ENCODE data around the gene CEMIP.

CEMIP gene

GRCh38 chr15:80766275-80766674 lies 12.9 kb upstream of the CEMIP start (continued):
- TF ChIP-seq, protein P1, sequence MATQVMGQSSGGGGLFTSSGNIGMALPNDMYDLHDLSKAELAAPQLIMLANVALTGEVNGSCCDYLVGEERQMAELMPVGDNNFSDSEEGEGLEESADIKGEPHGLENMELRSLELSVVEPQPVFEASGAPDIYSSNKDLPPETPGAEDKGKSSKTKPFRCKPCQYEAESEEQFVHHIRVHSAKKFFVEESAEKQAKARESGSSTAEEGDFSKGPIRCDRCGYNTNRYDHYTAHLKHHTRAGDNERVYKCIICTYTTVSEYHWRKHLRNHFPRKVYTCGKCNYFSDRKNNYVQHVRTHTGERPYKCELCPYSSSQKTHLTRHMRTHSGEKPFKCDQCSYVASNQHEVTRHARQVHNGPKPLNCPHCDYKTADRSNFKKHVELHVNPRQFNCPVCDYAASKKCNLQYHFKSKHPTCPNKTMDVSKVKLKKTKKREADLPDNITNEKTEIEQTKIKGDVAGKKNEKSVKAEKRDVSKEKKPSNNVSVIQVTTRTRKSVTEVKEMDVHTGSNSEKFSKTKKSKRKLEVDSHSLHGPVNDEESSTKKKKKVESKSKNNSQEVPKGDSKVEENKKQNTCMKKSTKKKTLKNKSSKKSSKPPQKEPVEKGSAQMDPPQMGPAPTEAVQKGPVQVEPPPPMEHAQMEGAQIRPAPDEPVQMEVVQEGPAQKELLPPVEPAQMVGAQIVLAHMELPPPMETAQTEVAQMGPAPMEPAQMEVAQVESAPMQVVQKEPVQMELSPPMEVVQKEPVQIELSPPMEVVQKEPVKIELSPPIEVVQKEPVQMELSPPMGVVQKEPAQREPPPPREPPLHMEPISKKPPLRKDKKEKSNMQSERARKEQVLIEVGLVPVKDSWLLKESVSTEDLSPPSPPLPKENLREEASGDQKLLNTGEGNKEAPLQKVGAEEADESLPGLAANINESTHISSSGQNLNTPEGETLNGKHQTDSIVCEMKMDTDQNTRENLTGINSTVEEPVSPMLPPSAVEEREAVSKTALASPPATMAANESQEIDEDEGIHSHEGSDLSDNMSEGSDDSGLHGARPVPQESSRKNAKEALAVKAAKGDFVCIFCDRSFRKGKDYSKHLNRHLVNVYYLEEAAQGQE (tag by site-specific recombination; IDR thresholded peaks at IDR 0.05): no peak
- TF ChIP-seq ZBTB6 (tag by site-specific recombination; IDR thresholded peaks at IDR 0.05) (no peak), ZNF324 (tag by site-specific recombination; IDR thresholded peaks at IDR 0.05) (no peak), ZNF449 (tag by site-specific recombination; IDR thresholded peaks at IDR 0.05) (no peak), TCF7L2 (IDR thresholded peaks at IDR 0.05; ENCODE audit: borderline replicate concordance, low read depth, low read length) (no peak), HOXA7 (CRISPR knock-in tag; IDR thresholded peaks at IDR 0.05; ENCODE audit: borderline replicate concordance) (no peak), ZNF521 (tag by site-specific recombination; IDR thresholded peaks at IDR 0.05) (no peak), ZNF280D (tag by site-specific recombination; IDR thresholded peaks at IDR 0.05) (no peak)

GRCh38 chr15:80768158-80768557 lies 11.0 kb upstream of the CEMIP start:
- Histone ChIP-seq H3K9me3 (ENCODE audit: control insufficient read depth, insufficient read depth, low read depth, low read length) (no peaks in the 10 kb centered on the region), H3K4me1 (ENCODE audit: control insufficient read depth, insufficient read depth, low read length) (peaks cover 5% of the 10 kb centered on the region; the same call in 1 of the 2 replicates), H3K27ac (ENCODE audit: extremely low read depth, low read depth, low read length) (no peak overlapping the region), H3K36me3 (ENCODE audit: control insufficient read depth in 2 of 2, insufficient read depth in 1 of 2, low read length in 2 of 2) (no peaks in the 10 kb centered on the region), H3K4me3 (ENCODE audit: low read depth, low read length) (no peak overlapping the region)
- ChIA-PET CTCF (interaction anchor here (0.5 to 3.0 kb wide), 4 partner anchors 9 to 201 kb away, joined by 3 to 20 read pairs (median 6); partner anchors contain the start of gene CEMIP), POLR2A (no interaction called here)
- TF ChIP-seq ZNF18 (tag by site-specific recombination; IDR thresholded peaks at IDR 0.05) (no peak), YY2 (tag by site-specific recombination; IDR thresholded peaks at IDR 0.05) (no peak), ZNF157 (tag by site-specific recombination; IDR thresholded peaks at IDR 0.05) (no peak), TCF7L2 (IDR thresholded peaks at IDR 0.05; ENCODE audit: borderline replicate concordance, low read depth, low read length) (no peak), TRIM28 (IDR thresholded peaks at IDR 0.05; ENCODE audit: borderline replicate concordance, low read length) (no peak), ZFP41 (tag by site-specific recombination; IDR thresholded peaks at IDR 0.05; ENCODE audit: borderline replicate concordance) (no peak), ZNF292 (tag by site-specific recombination; IDR thresholded peaks at IDR 0.05; ENCODE audit: borderline replicate concordance, low read depth) (no peak), ZNF341 (tag by site-specific recombination; IDR thresholded peaks at IDR 0.05; ENCODE audit: low read depth) (no peak), ZNF433 (tag by site-specific recombination; IDR thresholded peaks at IDR 0.05; ENCODE audit: low read depth) (no peak), AEBP2 (tag by site-specific recombination; IDR thresholded peaks at IDR 0.05; ENCODE audit: borderline replicate concordance) (no peak), ZNF37A (tag by site-specific recombination; IDR thresholded peaks at IDR 0.05) (no peak), ZNF426 (tag by site-specific recombination; IDR thresholded peaks at IDR 0.05) (no peak), ZNF791 (tag by site-specific recombination; IDR thresholded peaks at IDR 0.05) (no peak)
- TF ChIP-seq, protein P2, sequence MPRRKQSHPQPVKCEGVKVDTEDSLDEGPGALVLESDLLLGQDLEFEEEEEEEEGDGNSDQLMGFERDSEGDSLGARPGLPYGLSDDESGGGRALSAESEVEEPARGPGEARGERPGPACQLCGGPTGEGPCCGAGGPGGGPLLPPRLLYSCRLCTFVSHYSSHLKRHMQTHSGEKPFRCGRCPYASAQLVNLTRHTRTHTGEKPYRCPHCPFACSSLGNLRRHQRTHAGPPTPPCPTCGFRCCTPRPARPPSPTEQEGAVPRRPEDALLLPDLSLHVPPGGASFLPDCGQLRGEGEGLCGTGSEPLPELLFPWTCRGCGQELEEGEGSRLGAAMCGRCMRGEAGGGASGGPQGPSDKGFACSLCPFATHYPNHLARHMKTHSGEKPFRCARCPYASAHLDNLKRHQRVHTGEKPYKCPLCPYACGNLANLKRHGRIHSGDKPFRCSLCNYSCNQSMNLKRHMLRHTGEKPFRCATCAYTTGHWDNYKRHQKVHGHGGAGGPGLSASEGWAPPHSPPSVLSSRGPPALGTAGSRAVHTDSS (tag by site-specific recombination; IDR thresholded peaks at IDR 0.05): no peak

Measured in HEK293 (cell line).